IPS-NIHi7 (cell line): ENCODE data around the gene AP2A2.
A peak's percentile ranks its signal among the peaks of the same experiment; 100 is the strongest.
"Not testable (repeated sequence)": the region's sequence is repeated elsewhere in the genome, so short reads cannot be mapped to it uniquely, and the experiment has no call there.

Experiments
- DNase-seq: peaks from one replicate; pipeline ENCODE4 v3.0.0; 2012; ENCODE audit warnings: mixed read lengths; ENCODE audit errors: extremely low spot score

The AP2A2 gene

DNA sequence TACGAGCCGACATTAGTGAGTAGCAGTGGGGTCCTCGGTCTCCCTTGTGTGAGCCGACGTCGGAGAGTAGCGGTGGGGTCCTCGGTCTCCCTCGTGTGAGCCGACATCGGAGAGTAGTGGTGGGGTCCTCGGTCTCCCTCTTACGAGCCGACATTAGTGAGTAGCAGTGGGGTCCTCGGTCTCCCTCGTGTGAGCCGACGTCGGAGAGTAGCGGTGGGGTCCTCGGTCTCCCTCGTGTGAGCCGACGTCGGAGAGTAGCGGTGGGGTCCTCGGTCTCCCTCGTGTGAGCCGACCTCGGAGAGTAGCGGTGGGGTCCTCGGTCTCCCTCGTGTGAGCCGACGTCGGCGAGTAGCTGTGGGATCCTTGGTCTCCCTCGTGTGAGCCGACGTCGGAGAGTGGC lies 49.7 kb downstream of the AP2A2 start:
- DNase-seq, result not testable (repeated sequence)

DNA sequence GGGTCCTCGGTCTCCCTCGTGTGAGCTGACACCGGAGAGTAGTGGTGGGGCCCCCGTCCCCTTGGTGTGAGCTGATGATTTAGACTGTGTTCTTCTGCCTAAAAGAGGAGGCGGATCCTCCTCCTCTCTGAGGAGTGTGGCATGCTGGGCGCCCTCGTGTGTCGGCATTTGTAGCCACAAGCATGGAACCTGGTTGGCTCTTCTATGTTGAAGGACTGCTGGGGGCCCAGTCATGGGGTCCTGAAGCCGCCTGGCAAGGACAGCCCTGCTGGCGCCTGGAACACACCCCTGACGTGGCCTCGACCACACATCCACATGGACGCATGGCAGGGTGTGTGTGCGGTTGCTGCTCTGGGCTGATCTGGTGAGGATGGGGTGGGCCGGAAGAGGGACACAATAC lies 50.2 kb downstream of the AP2A2 start:
- peak; percentile 92 for DNase-seq

DNA sequence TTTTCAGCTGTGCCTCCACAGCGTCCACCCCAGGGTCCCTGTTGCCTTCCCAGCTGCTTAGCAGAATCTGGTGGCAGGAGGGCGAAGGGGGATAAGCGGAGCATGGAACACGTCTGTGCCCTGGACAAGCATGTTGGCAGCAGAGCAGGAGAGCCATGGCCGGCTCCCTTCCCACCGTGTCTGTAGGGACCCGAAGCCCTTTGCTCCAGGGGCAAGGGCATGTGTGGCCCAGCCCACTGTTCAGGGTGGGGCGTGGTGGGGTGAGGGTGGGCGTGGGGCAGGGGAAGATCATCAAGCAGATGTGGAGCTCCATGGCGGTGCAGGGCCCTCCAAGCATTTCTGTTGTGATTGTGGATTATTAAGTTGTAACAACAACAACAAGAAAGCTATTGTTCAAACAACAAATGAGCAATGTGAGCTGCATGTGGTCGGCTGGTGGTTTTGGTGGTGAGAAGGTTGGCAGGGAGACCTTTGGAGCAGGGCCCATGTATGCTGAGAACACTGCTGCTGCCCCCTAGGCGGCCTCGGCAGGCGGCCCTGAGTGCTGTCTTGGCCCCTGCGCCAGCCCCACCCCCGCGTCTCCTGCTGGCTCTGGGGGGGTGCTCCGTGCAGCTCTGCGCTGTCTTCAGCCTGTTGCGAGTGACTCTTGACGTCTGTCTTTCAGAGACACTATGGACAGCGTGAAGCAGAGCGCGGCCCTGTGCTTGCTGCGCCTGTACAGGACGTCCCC lies 50.9 kb downstream of the AP2A2 start:
- no peak for DNase-seq

DNA sequence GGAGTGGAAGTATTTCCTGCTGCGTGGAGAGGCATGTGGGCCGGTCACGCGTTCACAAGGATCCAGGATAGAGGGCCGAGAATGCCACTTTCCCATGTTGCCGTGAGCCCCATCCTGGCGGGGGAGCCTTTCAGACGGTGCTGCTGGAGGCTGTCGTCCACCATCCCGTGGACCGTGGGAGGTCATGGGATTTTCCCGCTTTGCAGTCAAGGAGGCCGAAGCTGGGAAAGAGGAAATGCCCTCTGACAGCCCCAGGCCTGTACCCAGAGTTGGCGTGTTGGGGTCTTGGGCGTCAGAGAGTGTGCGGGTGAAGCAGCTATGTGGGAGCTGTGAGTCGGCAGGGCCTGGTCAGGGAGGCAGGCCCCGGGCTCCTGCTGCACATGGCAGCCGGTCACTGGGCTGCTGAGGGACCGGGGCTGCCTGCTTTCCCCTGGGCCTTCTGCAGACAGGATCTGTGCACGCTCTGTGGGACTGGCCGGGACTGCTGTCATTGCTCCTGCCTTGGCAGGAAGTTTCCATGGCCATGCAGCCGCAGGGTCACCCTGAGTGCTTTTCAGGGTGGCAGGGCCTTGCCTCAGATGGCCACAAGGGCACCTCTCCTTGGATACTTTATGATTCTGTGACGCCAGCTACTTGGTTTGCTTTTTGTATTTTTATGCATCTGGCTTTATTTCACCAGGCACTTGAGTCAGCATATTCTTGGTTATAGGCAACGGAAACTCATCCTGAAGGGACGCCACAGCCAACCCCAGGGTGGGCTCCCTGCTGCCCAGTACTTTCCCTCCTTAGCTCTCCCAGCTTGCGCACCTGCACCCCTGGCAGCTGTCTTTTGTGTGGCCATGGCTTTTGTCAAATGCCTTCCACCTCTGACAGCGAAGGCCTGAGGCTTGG lies 52.4 kb downstream of the AP2A2 start:
- DNase-seq, result no peak

DNA sequence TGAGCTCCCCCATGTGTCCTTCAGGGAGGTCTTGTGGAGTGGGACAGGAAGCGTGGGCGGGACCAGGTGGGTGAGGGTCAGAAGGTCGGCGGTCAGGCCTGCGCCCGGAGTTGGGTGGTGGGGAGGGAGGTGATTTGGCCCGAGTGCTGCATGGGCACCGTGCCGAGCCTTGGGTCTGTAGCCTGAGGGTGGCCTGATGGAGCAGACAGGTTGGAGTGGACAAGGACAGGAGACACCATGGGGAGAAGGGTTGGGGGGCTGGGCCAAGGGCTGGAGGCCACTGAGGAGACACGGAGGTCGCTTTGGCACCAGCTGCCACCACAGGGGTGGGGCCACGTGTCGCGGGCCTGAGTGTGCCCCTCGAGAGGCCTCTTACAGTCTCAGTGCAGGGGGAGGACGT lies 53.1 kb downstream of the AP2A2 start:
- DNase-seq, result no peak

DNA sequence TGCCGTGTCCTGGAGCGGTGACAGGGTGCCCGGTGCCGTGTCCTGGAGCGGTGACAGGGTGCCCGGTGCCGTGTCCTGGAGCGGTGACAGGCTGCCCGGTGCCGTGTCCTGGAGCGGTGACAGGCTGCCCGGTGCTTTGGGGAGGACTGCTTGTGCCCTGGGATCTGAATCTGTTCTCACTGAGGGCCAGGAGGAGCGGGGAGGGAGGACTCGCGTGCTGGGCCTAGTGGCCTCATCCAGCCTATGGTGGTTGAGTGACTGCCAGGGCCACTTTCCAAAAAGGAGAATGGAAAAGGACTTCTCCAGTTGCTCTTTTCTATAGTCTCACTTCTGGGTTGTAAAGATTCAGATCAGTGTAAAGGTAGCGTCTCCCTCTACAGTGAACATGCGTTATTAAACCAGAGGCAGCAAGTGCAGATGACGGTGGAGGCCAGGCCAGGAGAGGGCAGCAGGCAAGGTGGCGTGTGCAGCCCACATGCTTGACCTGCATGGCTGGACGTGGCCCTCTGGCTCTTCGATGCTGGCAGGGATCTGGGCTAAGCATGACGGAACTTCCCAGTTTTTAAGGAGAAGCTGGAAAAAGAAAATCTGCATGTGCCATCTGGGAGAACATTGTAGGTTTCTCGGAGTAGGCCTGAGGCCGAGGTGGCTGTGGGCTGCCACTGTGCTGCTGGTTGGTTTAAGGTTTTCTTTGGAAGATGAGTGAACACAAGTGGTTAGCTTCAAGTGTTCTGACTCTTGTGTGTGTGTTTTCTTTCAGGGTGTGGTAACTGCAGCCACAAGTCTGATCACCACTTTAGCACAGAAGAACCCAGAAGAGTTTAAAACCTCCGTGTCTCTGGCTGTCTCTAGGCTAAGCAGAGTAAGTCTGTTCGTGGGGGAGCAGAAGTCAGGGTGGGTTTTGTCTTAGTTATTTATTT lies 55.0 kb downstream of the AP2A2 start:
- DNase-seq, result no peak

DNA sequence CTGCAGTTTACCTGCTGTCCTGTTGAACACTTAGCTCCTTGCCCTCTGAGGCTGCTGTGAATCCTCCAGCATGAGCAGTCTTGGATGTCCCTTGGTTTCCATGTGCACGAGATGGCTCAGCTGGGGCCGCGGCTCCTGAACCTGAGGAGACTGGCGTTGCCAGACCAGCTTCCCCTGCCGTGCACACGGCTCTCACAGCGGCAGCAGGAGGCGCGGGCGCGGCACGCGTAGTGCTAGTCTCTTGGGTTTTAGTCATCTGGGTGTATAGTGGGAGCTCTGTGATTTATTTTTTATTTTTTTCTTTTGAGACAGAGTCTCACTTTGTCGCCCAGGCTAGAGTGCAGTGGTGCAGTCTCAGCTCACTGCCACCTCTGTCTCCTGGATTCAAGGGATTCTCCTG lies 56.1 kb downstream of the AP2A2 start:
- DNase-seq, result no peak

DNA sequence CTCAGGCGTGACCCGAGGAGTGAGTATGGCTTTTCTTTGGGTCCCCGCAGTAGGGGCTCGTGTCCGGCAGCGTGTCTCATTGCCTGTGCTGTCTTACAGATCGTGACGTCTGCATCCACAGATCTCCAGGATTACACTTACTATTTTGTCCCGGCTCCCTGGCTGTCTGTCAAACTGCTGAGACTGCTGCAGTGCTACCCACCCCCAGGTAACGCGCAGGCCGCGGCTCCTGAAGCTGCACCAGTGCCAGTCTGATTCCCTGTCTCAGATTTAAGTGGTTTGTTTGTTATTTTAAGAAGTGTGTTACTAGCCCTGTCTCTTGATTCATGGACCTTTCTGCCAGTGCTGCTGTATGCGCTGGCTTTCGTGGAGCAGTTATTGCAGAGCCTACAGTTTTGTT lies 58.9 kb downstream of the AP2A2 start:
- DNase-seq, result no peak

DNA sequence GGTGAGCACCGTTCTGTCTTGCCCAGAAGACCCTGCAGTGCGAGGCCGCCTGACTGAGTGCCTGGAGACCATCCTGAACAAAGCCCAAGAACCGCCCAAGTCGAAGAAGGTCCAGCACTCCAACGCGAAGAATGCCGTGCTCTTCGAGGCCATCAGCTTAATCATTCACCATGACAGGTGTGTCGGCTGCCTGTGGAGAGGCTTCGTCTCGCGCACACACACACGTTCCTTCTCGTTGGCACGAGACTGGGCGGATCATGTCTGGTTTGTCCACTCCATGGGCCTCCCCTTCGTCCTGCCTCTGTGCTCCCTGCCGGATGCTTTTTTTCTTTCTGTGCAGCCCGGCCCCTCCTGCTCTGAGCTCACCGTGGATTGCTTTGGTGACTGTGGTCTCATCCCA lies 59.7 kb downstream of the AP2A2 start:
- no peak for DNase-seq

DNA sequence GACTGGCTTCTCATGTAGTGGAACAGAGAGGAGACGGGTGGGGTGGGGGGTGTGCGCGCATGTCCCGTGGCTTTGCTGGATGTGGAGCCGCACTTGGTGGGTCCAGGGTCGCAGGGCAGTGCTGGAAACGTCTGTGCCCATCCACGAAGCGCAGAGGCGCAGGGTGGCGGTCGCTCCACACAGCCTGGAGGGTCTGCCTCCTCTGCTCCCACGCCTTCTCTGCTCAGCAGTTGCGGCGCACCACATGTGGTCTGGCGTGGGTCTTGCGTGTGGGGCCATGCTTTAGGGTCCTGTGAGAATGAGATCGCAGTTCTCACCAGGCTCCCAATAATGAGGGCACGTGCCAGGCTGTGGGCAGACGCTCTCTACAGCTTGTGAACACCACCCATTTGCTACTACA lies 60.2 kb downstream of the AP2A2 start:
- no peak for DNase-seq

DNA sequence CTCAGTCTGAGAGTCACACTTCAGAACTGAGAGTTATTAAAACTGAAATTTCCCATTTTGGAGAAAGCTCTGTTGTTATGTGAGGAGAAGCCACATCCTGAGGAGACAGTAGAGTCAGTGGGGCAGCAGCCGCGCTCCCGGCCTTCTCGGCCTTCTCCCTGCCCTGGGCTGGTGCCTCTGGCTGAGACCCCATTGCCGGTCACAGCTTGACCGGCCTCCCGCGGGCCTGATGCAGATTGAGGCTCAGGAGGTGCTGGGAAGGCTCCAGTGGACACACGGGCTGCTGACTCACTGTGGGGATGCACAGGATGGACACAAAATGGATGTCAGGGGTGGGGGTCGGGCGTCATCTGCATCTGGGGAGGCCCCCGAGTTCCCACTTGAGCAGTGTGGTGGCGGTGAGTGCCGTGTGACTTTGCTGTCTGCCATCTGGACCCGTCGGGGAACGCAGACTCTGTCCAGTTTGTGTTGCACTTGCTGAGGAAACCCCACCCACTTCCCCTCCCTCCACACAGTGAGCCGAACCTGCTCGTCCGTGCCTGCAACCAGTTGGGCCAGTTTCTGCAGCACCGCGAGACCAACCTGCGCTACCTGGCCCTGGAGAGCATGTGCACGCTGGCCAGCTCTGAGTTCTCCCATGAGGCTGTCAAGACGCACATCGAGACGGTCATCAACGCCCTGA lies 60.7 kb downstream of the AP2A2 start:
- no peak for DNase-seq

DNA sequence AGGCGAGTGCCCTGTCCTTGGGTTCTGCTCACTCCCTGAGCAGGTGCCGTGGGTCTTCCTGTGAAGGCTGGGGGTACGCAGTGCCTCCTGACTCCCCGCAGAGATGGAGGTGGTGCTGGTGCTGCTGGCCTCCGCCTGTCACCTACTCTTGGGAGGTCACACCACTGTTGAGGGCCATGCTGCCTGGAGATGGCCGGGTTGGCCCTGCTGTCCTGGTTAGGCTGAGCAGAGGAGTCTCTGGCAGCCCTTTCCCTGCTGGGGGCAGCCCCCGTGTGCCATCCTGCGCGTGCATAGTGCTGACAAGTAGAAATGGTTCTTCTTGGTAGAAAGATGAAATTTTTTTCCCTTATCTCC lies 61.3 kb downstream of the AP2A2 start:
- DNase-seq, result no peak

DNA sequence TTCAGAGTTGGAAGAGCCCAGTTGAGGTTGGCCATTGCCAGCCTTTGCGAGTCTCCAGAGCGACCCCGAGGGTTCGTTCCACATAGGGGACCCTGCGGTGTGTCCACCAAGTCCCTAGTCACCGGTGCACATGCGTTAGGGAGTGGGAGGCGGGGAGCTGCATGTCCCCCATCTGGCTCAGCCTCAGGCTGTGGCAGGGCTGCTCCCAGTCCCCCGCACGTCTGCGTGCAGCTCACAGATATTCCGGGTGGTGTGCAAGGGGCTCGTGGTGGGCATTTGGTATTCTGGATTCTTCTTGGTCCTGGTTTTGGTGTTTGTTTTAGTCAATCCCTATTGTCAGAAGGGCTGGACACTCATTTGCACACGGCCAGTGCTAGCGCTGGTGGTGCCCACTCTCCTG lies 62.0 kb downstream of the AP2A2 start:
- DNase-seq, result no peak

DNA sequence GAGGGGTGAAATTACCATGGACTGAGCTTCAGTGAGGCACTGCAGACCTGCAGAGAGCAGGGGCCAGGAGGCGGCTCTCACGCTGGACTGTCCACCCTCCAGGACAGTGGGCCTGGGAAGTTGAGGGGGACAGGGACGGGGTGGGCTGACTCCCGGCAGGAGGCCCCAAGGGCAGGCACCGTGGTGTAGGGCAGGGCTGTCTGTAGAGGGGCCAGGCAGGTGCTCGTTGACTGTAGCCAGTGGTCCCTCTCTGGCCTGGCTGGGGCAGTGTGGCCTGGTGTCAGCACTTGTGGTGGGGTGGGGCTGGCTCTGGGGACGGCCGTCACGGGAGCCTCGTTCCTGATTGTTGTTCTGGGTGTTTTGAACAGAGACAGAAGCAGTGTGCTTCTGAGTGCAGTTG lies 64.4 kb downstream of the AP2A2 start:
- no peak for DNase-seq

DNA sequence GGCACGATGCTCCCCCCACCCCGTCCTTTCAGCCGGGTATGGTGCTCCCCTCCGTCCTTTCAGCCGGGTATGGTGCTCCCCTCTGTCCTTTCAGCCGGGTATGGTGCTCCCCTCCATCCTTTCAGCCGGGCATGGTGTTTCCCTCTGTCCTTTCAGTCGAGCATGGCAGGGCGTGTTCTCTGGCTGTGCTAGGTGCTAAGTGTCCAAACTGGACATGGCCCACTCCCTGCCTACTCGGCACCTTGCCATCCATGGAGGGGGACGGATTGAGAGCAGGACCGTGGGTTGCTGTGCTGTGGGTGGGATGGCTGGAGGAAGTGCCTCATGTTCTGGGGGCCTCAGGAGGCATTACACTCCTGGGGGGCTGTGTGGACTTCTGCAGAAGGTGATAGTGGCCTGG lies 65.4 kb downstream of the AP2A2 start:
- no peak for DNase-seq

DNA sequence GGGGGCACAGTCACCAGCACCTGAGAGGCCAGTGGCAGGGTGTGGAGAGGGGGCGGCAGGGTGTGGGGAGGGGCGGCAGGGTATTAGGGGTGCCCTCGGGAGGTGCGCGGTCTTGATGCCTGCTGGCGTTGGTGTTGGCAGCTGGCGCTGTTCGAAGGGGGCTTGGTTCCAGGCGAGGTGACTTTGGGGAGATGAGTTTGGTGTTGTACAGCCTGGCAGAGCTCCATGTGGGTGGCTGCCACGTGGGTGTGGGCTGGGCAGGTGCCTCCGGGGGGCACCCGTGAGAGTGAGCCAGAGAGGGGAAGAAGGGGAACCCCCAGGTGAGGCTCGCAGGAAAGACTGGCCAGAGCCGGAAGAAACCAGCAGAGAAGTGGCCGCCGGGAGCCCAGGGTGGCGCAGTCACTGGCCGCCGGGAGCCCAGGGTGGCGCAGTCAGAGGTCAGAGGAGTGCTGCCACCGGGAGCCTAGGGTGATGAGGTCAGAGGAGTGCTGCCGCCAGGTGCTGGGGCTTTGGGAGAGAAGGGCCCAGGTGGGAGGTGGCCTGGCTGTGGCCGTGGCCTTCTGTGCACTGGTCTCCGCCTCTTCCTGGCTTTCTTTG lies 66.1 kb downstream of the AP2A2 start:
- no peak for DNase-seq

DNA sequence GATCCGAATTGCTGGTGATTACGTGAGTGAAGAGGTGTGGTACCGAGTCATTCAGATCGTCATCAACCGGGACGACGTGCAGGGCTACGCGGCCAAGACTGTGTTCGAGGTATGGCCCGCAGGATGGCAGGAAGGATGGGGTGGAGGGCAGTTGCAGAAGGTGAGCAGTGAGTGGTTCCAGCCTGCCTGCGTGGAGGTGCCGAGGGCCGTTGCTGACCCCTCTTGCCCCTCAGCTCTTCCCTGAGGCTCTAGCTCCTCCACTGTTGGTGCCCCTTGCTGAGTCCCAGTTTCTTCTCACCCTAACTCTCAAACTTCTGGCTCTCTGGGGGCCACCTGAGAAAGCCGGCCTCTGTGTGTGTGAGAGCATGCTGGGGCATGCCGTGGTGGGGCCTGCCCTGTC lies 66.9 kb downstream of the AP2A2 start:
- DNase-seq, result no peak

DNA sequence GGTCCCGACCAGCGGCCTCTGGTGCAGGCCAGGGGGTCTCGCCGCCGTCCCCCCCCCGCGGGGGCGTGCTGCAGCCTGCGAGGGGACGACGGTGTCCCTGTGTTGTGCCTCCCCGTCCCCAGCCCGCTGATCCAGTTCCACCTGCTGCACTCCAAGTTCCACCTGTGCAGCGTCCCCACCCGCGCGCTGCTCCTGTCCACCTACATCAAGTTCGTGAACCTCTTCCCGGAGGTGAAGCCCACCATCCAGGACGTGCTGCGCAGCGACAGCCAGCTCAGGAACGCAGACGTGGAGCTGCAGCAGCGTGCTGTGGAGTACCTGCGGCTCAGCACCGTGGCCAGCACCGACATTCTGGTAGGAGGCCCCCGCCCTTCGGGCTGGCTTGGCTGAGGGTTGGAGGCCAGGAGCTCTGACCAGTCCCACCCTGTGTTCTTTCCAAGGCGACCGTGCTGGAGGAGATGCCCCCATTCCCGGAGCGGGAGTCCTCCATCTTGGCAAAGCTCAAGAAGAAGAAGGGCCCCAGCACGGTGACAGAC lies 68.0 kb downstream of the AP2A2 start:
- DNase-seq, result no peak

DNA sequence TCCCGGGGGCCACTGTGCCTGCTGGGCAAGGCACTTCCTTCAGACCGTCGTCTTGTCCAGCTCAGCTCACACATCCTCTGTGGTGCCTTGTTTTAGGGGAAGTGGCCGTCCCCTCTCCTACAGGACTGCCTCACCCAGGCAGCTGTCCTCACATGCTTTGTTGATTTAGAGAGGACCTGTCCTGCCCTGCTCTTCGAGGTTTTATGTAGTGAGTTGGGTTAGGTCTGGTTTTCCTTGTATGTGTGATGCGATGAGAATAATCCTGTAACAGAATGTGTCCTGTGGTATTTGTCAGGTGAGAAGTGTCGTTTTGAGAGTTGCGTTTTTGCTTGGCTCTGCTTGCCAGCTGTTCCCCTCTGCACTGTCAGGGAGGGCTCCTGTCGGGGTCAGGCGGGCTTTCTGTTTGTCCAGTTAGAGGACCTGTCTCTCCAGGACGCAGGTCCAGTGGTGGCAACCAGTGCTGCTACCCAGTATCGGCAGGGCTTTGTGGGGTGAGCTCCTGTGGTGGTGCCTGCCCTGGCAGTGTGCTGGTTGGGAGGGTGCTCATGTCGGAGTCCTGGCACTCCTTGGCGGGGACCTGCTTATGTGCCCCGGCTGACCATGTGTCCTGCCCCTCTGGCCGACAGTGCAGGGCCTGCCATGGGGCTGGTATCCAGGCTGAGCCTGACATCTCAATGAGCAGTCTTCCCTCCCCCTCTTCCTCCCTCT lies 69.5 kb downstream of the AP2A2 start:
- no peak for DNase-seq

DNA sequence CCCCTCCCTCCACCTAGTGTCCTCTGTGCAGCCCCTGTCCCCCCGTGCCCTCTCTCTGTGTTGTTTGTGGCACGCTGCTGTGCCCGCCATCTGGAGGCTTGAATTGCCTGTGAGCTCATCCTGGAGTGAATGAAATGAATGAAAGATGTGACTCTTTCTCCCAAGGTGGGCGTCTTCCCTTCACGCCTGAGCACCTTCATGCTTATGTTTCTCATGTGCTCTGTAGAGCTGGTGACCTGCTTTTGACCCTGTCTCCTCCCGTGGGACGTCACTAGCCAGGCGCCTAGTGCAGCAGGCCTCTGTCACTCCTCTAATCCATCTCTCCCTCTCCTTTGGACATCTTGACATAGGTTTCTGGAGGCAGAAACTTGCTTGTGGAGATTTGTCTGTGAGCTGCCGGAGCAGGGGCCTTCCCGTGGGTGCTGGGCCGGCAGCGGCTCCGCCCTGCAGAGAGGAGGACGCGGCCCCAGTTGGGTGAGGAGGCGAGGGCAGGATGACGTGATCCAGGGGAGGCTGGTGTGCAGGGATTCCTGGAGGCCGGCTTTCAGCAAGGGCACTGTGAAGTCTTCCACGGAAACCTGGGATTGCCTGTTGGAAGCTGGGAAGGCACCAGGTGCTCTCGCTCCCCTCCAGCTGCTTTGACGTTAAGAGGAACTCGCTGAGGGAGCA lies 70.2 kb downstream of the AP2A2 start:
- DNase-seq, result no peak
